ENCODE data around the gene ZMIZ1. TPM values are rescaled to one million over a fixed set of nuclear protein-coding genes. Genes with fewer than 3 reads are reported as not detected.

ZMIZ1 gene
- polyA plus RNA-seq, 2 of the 4 experiments (the other 2 are of a cell fraction), result 8.1 to 30.3 TPM

- CTCF ChIA-PET, result no interaction called here
- H3K4me2 ChIP-seq, result no peak overlapping the region
- POLR2A ChIA-PET, result no interaction called here
- DNase-seq (ENCODE audit: low read depth in 1 of 2, low spot score in 1 of 2), result no peak
- H3K27ac ChIP-seq, result no peak overlapping the region
- WGBS (ENCODE audit: missing lambda C conversion rate), result 87% methylated on average over 3 of the region's 3 CpGs
- TF ChIP-seq CHD4 (IDR thresholded peaks at IDR 0.05; ENCODE audit: borderline replicate concordance), result no peak
- TF ChIP-seq KDM1A (IDR thresholded peaks at IDR 0.05; ENCODE audit: low read depth), result 0 out of 2 replicates have a peak, but pooled peaks have one; percentile 62
- no peak overlapping the region for H3K4me3 ChIP-seq
- no peak for FAIRE-seq
- H3K9me3 ChIP-seq, result no peaks in the 10 kb centered on the region
- ATAC-seq, result no peak
- H3K4me1 ChIP-seq, result no peaks in the 10 kb centered on the region
These were observed 150.7 kb downstream of the ZMIZ1 start for GRCh38 chr10:79219322-79219957.

DNA sequence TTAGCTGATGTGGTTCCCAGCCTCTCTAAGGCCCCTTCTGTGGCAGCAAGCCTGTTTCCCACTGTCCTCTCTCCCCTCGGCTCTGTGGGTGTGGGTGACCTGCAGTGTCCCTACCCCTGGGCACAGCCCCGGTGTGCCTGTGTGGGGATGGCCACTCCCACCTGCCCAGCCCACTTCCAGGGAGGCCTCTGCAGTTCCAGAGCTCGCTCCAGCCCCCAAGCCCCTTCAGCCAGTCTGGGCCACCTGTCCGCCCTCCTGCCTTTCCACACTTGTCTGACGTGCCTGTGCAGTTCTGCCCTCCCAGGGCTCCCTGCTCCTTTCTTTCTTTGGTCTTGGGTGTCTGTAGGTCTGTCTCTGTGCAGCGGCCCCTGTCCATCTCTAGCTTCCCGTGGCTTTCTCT, 151.5 kb downstream of the ZMIZ1 start:
- Histone ChIP-seq H3K4me3 (no peak overlapping the region), H3K4me2 (no peak overlapping the region), H3K27ac (no peak overlapping the region), H3K9me3 (no peaks in the 10 kb centered on the region), H3K4me1 (no peaks in the 10 kb centered on the region)
- POLR2A ChIA-PET, result no interaction called here
- CTCF ChIA-PET, result no interaction called here
- no peak for TF ChIP-seq JUN (IDR thresholded peaks at IDR 0.05)
- no peak for TF ChIP-seq ZC3H11A (IDR thresholded peaks at IDR 0.05)
- no peak for TF ChIP-seq SREBF2 (IDR thresholded peaks at IDR 0.05)
- TF ChIP-seq, protein P1, sequence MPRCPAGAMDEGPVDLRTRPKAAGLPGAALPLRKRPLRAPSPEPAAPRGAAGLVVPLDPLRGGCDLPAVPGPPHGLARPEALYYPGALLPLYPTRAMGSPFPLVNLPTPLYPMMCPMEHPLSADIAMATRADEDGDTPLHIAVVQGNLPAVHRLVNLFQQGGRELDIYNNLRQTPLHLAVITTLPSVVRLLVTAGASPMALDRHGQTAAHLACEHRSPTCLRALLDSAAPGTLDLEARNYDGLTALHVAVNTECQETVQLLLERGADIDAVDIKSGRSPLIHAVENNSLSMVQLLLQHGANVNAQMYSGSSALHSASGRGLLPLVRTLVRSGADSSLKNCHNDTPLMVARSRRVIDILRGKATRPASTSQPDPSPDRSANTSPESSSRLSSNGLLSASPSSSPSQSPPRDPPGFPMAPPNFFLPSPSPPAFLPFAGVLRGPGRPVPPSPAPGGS (IDR thresholded peaks at IDR 0.05), result no peak
- no peak for TF ChIP-seq HDAC2 (IDR thresholded peaks at IDR 0.05)
- TF ChIP-seq GATA3 (IDR thresholded peaks at IDR 0.05; ENCODE audit: borderline replicate concordance), result no peak
- TF ChIP-seq RFX5 (IDR thresholded peaks at IDR 0.05), result no peak
- TF ChIP-seq POLR2AphosphoS2 (conservative IDR thresholded peaks at IDR 0.05; ENCODE audit: low read length), result no peak
- DNase-seq (ENCODE audit: low read depth in 1 of 2, low spot score in 1 of 2), result no peak
- peak in 1 of 2 experiments; percentile 17; a peak in 2 of 6 replicates for ATAC-seq
- 81% methylated on average over 7 of the region's 7 CpGs for WGBS (ENCODE audit: missing lambda C conversion rate)
- no peak for FAIRE-seq

- ATAC-seq (no peak), FAIRE-seq (no peak), DNase-seq (ENCODE audit: low read depth in 1 of 2, low spot score in 1 of 2) (no peak)
- POLR2A ChIA-PET, result no interaction called here
- H3K4me2 ChIP-seq, result no peak overlapping the region
- no peak overlapping the region for H3K27ac ChIP-seq
- H3K4me1 ChIP-seq, result no peaks in the 10 kb centered on the region
- WGBS (ENCODE audit: missing lambda C conversion rate), result 90% methylated on average over 32 of the region's 38 CpGs
- CTCF ChIA-PET, result interaction anchor here (0.9 kb wide), 1 partner anchor 247 kb away, joined by 3 read pairs; no protein-coding TSS in a partner anchor
- no peak overlapping the region for H3K4me3 ChIP-seq
- H3K9me3 ChIP-seq, result no peaks in the 10 kb centered on the region
- TF ChIP-seq RCOR1 (IDR thresholded peaks at IDR 0.05; ENCODE audit: low read depth, low read length) (no peak), CHD2 (IDR thresholded peaks at IDR 0.05; ENCODE audit: low read length, partially characterized antibody) (no peak), FOSB (CRISPR knock-in tag; IDR thresholded peaks at IDR 0.05) (no peak), EHMT2 (IDR thresholded peaks at IDR 0.05; ENCODE audit: low read depth) (no peak)
- TF ChIP-seq, protein P2, sequence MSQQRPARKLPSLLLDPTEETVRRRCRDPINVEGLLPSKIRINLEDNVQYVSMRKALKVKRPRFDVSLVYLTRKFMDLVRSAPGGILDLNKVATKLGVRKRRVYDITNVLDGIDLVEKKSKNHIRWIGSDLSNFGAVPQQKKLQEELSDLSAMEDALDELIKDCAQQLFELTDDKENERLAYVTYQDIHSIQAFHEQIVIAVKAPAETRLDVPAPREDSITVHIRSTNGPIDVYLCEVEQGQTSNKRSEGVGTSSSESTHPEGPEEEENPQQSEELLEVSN (IDR thresholded peaks at IDR 0.05; ENCODE audit: borderline replicate concordance, low read depth), result no peak
These were observed 152.6 kb downstream of the ZMIZ1 start for GRCh38 chr10:79221110-79222051.

DNA sequence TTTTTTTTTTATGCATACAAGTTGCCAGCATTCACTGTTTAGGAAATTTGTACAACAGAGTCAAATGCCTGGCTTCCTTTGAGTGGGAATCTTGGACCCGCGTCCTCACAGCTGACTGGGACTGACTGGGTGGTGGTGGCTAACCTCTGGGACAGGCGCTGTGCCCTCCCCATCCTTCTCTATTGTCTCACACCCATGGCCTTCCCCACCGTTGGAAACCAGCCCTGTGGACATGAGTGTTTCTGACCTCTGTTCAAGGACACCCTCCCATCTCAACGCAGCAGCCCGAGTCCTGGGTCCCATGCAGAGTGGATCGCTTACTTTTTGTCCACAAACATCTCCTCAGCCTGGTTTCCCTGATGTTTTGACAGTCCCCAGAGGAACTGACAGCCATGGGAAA, 153.4 kb downstream of the ZMIZ1 start:
- no peaks in the 10 kb centered on the region for H3K4me1 ChIP-seq
- CTCF ChIA-PET, result interaction anchor here (0.9 kb wide), 1 partner anchor 247 kb away, joined by 3 read pairs; no protein-coding TSS in a partner anchor
- H3K4me2 ChIP-seq, result no peak overlapping the region

More for the DNA sequence above, 153.4 kb downstream of the ZMIZ1 start:
- Histone ChIP-seq H3K9me3 (no peaks in the 10 kb centered on the region), H3K27ac (no peak overlapping the region), H3K4me3 (no peak overlapping the region)
- FAIRE-seq (no peak), ATAC-seq (no peak), DNase-seq (ENCODE audit: low read depth in 1 of 2, low spot score in 1 of 2) (no peak)
- TF ChIP-seq EHMT2 (IDR thresholded peaks at IDR 0.05; ENCODE audit: low read depth) (no peak), CHD2 (IDR thresholded peaks at IDR 0.05; ENCODE audit: low read length, partially characterized antibody) (no peak), HDAC2 (IDR thresholded peaks at IDR 0.05) (no peak), CBX8 (IDR thresholded peaks at IDR 0.05) (no peak), SMC3 (IDR thresholded peaks at IDR 0.05) (no peak), HOXB13 (CRISPR knock-in tag; IDR thresholded peaks at IDR 0.05; ENCODE audit: low read depth) (no peak), RAD21 (conservative IDR thresholded peaks at IDR 0.05 in 1 of 2, IDR thresholded peaks at IDR 0.05 in 1 of 2) (no peak), MAFK (IDR thresholded peaks at IDR 0.05; ENCODE audit: partially characterized antibody) (no peak), NFE2L2 (conservative IDR thresholded peaks at IDR 0.05; ENCODE audit: low read length) (no peak), POLR2A (IDR thresholded peaks at IDR 0.05; ENCODE audit: low read length) (no peak), KDM5A (IDR thresholded peaks at IDR 0.05) (no peak), MAZ (IDR thresholded peaks at IDR 0.05; ENCODE audit: borderline replicate concordance, low read depth, low read length) (no peak), ZFP36 (IDR thresholded peaks at IDR 0.05; ENCODE audit: borderline replicate concordance, partially characterized antibody) (no peak)
- TF ChIP-seq, protein P3, sequence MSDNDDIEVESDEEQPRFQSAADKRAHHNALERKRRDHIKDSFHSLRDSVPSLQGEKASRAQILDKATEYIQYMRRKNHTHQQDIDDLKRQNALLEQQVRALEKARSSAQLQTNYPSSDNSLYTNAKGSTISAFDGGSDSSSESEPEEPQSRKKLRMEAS (IDR thresholded peaks at IDR 0.05), result no peak
- POLR2A ChIA-PET, result no interaction called here
- WGBS (ENCODE audit: missing lambda C conversion rate), result 81% methylated on average over 7 of the region's 7 CpGs
